MCF 10A (cell line): ENCODE measurements around the gene DYNC1LI1. TPM values are rescaled to one million over a fixed set of nuclear protein-coding genes. Genes with fewer than 3 reads are reported as not detected.

Source experiments
- BruUV-seq: library from RNA; stranded (reverse); fragments of 400-500 nt; replicated peaks from 2 replicates; lab custom pipeline; 2021; lab: Mats Ljungman, UMichigan
- CTCF ChIA-PET: fragments of 300-600 bp; sonication (Branson Sonifier 250); formaldehyde crosslinking; extraction: SDS; loops from one replicate; lab custom pipeline; 2021; ENCODE audit warnings: antibody characterized with exemption, inconsistent platforms; lab: Yijun Ruan, JAX
- POLR2A ChIA-PET: fragments of 300-600, 350-650 bp; sonication (Branson Sonifier 250); formaldehyde crosslinking; extraction: SDS; loops from one replicate; lab custom pipeline; 2020; ENCODE audit warnings: antibody characterized with exemption, inconsistent platforms; lab: Yijun Ruan, JAX
- DNase-seq: peaks from one replicate; pipeline ENCODE4 v3.0.0-alpha.2; 2018; ENCODE audit not compliant: unreplicated experiment
- H3K27ac Mint-ChIP-seq: one replicate; pipeline ENCODE4 v1.8.0; 2022; ENCODE audit warnings: mild to moderate bottlenecking, low read depth, mixed read lengths; ENCODE audit not compliant: unreplicated experiment
- H3K27me3 Mint-ChIP-seq: one replicate; pipeline ENCODE4 v1.8.0; 2022; ENCODE audit warnings: mixed read lengths; ENCODE audit not compliant: insufficient read depth, unreplicated experiment
- H3K36me3 Mint-ChIP-seq: one replicate; pipeline ENCODE4 v1.8.0; 2022; ENCODE audit warnings: mild to moderate bottlenecking, moderate library complexity, mixed read lengths; ENCODE audit not compliant: insufficient read depth, unreplicated experiment
- H3K4me1 Mint-ChIP-seq: one replicate; pipeline ENCODE4 v1.8.0; 2022; ENCODE audit warnings: mixed read lengths; ENCODE audit not compliant: insufficient read depth, unreplicated experiment
- H3K4me3 Mint-ChIP-seq: one replicate; pipeline ENCODE4 v1.8.0; 2022; ENCODE audit warnings: mild to moderate bottlenecking, moderate library complexity, mixed read lengths; ENCODE audit not compliant: unreplicated experiment
- H3K9me3 Mint-ChIP-seq: one replicate; pipeline ENCODE4 v1.8.0; 2022; ENCODE audit warnings: mixed read lengths; ENCODE audit not compliant: unreplicated experiment
- intact Hi-C: fragments of 100-400 bp; cut with micrococcal nuclease; formaldehyde crosslinking; loops from 2 replicates; pipeline ENCODE4 v1.14.1; 2022
- total RNA-seq: library from RNA; stranded (reverse); gene quantifications from 2 replicates; pipeline ENCODE4 v1.2.3, GENCODE V29; 2022
- TF ChIP-seq, protein P1 (sequence below): fragments of 200-600 bp; IDR thresholded peaks from one replicate; pipeline ENCODE4 v1.8.0; 2022; ENCODE audit warnings: antibody characterized with exemption, mild to moderate bottlenecking; ENCODE audit not compliant: unreplicated experiment

DYNC1LI1 gene
- total RNA-seq, 1 experiment from 2014 or later, result 47.6 TPM

DNA sequence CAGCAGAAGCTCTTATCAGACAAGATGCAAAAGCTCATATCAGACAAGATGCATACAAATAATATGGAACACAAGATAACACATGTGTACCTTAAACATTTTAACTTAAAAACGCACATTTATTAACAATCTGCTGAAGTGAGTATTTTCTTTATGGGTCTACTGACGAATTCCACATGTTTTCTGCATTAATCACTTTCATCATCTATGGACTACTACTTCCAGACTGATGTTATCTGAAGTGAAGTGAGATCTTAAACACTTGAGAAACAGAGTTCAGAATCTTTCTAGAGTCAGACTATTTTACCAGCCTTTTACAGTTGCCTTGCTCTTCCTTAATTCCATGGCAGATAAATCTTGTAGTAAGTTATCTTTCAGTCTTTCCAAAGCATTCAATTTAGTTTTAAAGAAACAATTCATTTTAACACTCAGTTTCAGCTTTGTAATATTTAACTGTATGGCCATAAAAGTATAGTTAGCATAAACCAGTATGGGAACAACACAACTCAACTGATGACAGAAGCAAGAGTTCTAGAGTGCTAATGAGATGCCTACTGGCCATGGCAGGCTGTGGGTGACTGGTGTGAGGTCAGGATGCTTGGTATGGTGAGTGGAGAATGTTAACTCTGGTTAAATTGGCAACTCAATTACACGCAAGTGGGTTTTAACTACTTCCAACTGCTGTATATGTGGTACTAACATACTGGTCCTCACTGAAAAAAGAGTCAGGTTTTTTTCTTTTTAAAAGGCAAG is 77.8 kb downstream of the DYNC1LI1 start:
- H3K36me3 Mint-ChIP-seq, result no peaks in the 10 kb centered on the region
- H3K9me3 Mint-ChIP-seq, result no peaks in the 10 kb centered on the region
- intact Hi-C loops, result no loop called here
- no peaks in the 10 kb centered on the region for H3K27me3 Mint-ChIP-seq
- H3K4me1 Mint-ChIP-seq, result peaks cover 20% of the 10 kb centered on the region
- POLR2A ChIA-PET, result interaction anchor here (1.0 kb wide), 2 partner anchors 8 to 835 kb away, joined by 3 read pairs; no protein-coding TSS in a partner anchor
- DNase-seq, result no peak
- no peak overlapping the region for H3K27ac Mint-ChIP-seq
- CTCF ChIA-PET, result interaction anchor here (0.7 to 1.0 kb wide), 2 partner anchors 18 to 173 kb away, joined by 4 read pairs; no protein-coding TSS in a partner anchor
- TF ChIP-seq, protein P1, sequence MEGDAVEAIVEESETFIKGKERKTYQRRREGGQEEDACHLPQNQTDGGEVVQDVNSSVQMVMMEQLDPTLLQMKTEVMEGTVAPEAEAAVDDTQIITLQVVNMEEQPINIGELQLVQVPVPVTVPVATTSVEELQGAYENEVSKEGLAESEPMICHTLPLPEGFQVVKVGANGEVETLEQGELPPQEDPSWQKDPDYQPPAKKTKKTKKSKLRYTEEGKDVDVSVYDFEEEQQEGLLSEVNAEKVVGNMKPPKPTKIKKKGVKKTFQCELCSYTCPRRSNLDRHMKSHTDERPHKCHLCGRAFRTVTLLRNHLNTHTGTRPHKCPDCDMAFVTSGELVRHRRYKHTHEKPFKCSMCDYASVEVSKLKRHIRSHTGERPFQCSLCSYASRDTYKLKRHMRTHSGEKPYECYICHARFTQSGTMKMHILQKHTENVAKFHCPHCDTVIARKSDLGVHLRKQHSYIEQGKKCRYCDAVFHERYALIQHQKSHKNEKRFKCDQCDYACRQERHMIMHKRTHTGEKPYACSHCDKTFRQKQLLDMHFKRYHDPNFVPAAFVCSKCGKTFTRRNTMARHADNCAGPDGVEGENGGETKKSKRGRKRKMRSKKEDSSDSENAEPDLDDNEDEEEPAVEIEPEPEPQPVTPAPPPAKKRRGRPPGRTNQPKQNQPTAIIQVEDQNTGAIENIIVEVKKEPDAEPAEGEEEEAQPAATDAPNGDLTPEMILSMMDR, result no peak
- H3K4me3 Mint-ChIP-seq, result no peak overlapping the region
- no TSS peak for BruUV-seq

DNA sequence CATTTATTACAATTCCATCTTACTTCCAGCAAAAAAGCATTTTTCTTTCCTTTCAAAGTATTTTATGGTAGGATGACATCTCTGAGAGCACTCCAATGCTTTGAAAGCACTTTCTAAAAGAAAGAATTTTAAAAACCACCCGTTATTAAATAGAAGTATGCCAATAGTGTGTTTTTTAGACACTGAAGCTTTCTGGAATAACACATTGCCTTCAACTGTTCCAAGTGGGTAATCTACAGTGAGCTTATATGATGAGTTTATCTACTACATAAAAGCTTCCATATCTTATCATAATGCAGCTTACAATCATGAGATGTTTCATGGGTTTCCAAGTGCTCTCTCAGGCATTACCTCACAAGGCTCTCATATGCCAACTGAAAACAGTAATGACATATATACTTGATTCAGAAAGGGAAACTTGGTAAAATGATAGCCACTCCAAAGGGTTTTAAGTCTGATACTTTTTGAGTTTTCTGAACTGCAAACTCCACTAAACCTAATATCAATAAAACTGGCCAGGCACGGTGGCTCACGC is 82.1 kb downstream of the DYNC1LI1 start:
- CTCF ChIA-PET, result interaction anchor here (0.9 kb wide), 1 partner anchor 21 kb away, joined by 3 read pairs; no protein-coding TSS in a partner anchor
- POLR2A ChIA-PET, result no interaction called here
- Mint-ChIP-seq H3K4me3 (no peak overlapping the region), H3K36me3 (peaks cover 16% of the 10 kb centered on the region), H3K27ac (no peak overlapping the region), H3K9me3 (no peaks in the 10 kb centered on the region), H3K27me3 (no peaks in the 10 kb centered on the region), H3K4me1 (peaks cover 9% of the 10 kb centered on the region)
- intact Hi-C loops, result no loop called here
- TF ChIP-seq, protein P1, result no peak
- BruUV-seq, result no TSS peak
- DNase-seq, result no peak

DNA sequence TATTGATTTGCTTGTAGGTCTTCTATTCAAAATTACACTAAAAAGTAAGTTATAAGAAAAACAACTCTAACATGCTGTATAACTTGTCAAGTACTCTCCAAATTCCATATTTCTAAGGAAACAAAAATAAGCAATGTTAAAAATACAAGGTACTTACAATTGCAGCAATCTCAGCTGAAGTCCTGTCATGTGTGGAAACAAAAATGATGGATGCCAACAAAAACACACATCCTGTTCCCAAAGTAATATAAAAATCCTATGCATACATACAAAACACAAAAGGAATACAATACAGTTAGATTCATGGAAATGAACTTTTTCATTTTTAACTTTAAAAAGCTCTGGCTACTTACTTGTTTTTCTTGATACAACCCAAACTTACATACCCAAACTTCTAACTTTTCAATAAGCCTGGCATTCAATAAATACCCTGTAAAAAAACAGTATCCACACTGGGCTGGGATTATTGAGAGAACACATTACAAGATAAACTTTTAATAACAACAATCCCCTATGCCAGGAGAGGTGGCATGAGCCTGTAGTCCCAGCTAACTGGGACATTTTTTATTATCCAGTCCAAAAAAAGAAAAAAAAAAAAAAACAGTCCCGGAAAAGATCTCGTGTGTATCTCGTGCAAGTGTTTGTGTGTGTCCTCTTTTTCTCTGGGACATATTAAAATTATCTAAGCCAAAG is 82.7 kb downstream of the DYNC1LI1 start:
- H3K27ac Mint-ChIP-seq, result no peak overlapping the region
- CTCF ChIA-PET, result interaction anchor here (0.6 to 0.9 kb wide), 2 partner anchors 20 to 168 kb away, joined by 3 read pairs; no protein-coding TSS in a partner anchor

More for the DNA sequence above, 82.7 kb downstream of the DYNC1LI1 start:
- peaks cover 9% of the 10 kb centered on the region for H3K4me1 Mint-ChIP-seq
- TF ChIP-seq, protein P1, result no peak
- H3K9me3 Mint-ChIP-seq, result no peaks in the 10 kb centered on the region
- no peak for DNase-seq
- H3K4me3 Mint-ChIP-seq, result no peak overlapping the region
- BruUV-seq, result no TSS peak
- intact Hi-C loops, result no loop called here
- no peaks in the 10 kb centered on the region for H3K27me3 Mint-ChIP-seq
- H3K36me3 Mint-ChIP-seq, result peaks cover 18% of the 10 kb centered on the region
- POLR2A ChIA-PET, result no interaction called here
